NCI-H82 treated with DMSO at 0.1 percent for 48 hours (cell line): ENCODE measurements around the gene TGFBR3L.
"Not testable (repeated sequence)": the region's sequence is repeated elsewhere in the genome, so short reads cannot be mapped to it uniquely, and the experiment has no call there.

Source experiments
- DNase-seq: peaks from one replicate; lab custom pipeline; 2025; ENCODE audit not compliant: unreplicated experiment; lab: John Stamatoyannopoulos, UW

The TGFBR3L gene

DNA sequence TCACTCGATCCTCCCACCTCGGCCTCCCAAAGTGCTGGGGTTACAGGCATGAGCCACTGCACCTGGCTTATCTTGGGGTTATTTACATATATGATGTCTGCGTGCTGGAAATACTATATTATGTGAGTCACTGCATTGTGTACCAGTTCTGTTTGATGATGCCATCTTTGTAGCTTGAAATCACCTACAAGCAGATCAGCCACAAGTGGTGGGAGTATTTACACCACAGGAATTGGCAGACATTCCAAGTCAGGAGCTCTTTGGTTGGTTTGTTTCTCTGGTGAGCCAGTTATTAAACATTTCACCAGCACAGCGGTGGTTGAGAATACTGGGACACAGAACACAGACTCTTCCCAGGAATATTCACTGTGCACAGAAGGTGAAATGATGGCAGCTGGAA, 33.3 kb downstream of the TGFBR3L start:
- no peak for DNase-seq

GRCh38 chr19:7953060-7953459, 38.4 kb downstream of the TGFBR3L start:
- no peak for DNase-seq

GRCh38 chr19:7953576-7953975, 38.9 kb downstream of the TGFBR3L start:
- DNase-seq, result no peak

DNA sequence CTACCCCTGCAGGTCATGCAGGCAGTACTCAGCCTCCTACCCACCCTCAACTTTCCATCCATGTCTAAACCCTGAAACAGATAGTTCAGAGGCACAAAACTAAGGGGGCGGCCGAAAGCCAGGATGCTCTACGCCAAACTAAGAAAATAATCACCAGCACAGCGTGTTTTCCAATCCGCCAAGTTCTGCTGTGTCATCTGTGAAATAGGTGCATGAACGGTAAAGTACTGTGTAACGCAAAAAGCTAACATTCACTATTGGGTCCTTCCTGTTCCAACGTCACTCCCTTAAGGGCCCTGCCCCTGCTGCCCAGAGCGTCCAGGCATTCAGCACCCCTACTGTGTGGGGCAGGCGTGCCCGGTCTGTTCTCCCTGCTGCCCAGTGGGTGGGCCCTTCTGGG, 41.1 kb downstream of the TGFBR3L start:
- DNase-seq, result no peak

- DNase-seq, result no peak
Measured at GRCh38 chr19:7959211-7959610, 44.6 kb downstream of the TGFBR3L start.

DNA sequence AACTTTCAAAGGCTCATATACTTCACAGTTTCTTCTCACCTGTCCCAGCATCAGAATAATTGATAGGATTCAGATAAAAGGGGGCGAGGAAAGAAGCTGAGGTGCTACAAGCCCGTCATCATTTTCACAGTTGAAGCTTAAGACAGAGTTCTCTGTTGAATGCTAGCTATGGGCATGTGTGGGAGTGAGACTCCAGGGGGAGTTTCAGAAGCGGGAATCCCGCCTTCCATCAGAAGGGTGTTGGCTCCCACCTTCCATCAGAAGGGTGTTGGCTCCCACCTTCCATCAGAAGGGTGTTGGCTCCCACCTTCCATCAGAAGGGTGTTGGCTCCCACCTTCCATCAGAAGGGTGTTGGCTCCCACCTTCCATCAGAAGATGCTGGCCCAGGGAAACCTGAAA, 46.5 kb downstream of the TGFBR3L start:
- not testable (repeated sequence) for DNase-seq

DNA sequence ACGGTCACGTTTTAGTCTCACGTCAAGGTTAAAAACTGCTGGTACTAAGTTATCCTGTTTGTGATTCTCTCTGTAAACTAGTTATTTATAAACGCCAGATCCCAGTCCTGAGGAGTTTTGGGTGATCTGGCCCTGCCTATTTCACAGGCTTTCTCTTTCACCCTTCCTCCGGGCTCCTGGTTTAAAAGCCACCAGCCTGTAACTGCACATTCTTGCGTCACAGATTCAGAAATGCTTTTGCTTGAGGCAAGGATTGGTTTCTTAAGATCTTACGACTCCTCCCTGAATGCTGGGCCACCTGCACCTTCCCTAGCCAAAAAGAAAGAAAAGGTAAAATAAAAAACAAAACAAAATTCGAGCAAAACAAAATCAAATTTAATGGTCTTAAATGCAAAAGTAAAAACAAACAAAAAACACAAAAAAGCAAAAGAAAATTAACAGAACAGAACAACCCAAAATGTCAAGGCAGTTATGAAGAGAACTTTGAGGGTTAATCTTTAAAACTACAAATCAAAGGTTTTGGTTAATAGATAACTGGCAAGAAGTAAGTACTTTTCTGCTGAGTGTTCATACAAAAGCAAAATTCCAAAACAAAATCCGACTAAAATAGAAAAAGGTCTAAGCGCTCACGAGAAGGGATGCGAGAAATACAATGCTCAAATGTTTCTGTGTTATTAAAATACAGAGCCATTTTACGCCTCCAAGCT, 47.4 kb downstream of the TGFBR3L start:
- no peak for DNase-seq

- DNase-seq, result no peak
Measured at GRCh38 chr19:7962644-7963268, 48.1 kb downstream of the TGFBR3L start.

DNA sequence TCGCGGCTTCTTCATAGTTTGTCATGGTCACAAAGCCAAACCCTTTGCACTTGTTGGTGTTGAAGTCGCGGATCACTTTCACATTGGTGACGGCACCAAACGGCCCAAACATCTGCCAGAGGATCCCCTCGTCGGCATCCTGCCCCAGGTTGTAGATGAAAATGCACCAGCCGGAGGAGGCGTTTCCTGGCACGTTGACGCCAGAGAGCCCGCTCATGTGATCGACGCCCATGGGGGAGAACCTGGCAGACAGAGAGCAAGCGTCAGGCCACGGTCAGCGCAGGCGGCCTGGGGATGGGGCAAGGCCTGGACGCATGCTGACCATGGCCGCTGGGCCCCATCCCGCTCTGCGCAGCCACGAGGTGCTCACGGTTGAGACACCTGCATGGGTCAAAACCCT, 48.9 kb downstream of the TGFBR3L start:
- DNase-seq, result no peak

GRCh38 chr19:7965259-7965841, 50.7 kb downstream of the TGFBR3L start:
- DNase-seq, result no peak

DNA sequence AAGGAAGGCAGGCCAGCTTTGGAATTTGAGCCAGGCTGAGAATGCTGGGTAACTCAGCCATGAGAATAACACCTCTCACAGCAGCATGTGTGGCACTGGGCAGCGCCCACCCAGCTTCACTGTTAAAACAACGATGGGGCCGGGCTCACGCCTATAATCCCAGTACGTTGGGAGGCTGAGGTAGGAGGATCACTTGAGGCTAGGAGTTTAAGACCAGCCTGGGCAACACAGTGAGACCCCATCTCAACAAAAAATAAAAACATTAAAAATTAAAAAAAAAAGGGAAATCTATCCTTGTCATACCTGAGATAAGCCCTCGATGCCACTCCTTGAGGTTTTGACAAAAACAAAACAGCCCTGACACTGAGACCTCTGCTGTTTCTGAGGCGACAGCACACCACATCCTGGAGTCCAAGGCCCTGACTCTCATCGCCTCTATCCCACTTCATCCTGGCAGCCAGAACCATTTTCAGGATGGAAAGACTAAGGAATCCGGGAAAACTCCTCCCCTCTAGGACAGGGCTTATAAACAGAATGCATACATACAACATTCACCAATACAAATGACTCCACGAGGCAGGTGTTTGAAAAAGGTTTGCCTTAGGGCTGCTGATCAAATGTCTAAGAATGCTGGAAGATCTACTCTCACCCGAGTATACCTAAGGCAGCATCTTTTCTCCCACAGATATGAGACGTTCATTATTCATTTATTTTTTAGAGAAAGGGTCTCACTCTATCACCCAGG, 51.5 kb downstream of the TGFBR3L start:
- DNase-seq, result no peak

DNA sequence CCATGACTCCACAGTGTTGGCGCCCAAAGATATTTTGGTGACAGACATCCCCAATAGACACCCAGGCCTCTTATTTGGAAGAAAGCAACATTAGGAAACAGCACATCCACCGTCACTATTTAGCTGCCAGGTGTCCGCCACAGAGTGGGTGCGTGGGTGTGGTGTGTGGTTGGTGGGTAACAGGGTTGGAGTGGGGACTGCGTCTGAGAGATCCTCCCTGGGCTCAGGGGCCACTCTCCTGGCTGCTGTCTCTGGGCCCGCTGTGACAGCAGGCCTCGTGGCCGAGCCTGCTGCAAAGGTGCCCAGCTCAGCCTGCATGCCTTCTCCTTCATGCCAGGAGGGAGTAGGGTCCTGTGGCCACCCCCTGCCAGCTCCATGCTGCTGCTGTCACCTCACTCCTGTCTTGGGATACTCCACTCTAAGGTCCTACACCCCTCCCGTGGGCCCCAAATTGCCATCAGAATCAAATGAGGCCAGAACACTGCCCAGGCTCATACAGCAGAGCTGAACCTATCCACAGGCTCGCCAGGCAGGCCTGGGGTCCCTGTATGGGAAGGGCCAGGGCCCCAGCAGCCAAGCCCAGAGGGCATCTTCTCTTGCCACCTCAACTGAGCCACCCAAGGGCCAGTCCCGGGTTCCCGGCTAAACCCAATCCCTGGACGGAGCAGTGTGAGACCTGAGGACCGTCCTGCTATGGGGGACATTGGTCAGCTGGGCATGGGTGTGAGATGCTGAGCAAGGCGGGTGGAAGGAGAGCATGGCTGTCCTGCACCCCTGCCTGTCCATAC, 53.6 kb downstream of the TGFBR3L start:
- DNase-seq, result no peak
